Stimulated activated naive CD8-positive, alpha-beta T cell treated with anti-CD3 and anti-CD28 coated beads, Interleukin-15, amount 100 ng/mL, for 72 hours (primary cell): ENCODE measurements around the gene CHI3L1.
"Not testable (repeated sequence)": the region's sequence is repeated elsewhere in the genome, so short reads cannot be mapped to it uniquely, and the experiment has no call there.

Experiments used
- ATAC-seq: fragments of 150-1000 bp; cut with Tn5 transposase; 2 replicates; pipeline ENCODE4 v1.10.0; 2021; ENCODE audit warnings: mild to moderate bottlenecking, moderate library complexity
- DNase-seq, 2 donors: peaks; one replicate each; pipeline ENCODE4 v3.0.0; 2021 to 2022
- H3K27ac Mint-ChIP-seq, 2 donors: one replicate each; pipeline ENCODE4 v1.8.0; 2022; ENCODE audit warnings: mild to moderate bottlenecking in 2 of 2, mixed read lengths in 2 of 2, moderate library complexity in 2 of 2
- H3K27me3 Mint-ChIP-seq: one replicate; pipeline ENCODE4 v1.8.0; 2022; ENCODE audit warnings: mixed read lengths
- H3K4me1 Mint-ChIP-seq: one replicate; pipeline ENCODE4 v1.8.0; 2022; ENCODE audit warnings: mild to moderate bottlenecking, mixed read lengths
- H3K4me3 Mint-ChIP-seq, 2 donors: one replicate each; pipeline ENCODE4 v1.8.0; 2022; ENCODE audit warnings: mild to moderate bottlenecking in 2 of 2, mixed read lengths in 2 of 2, moderate library complexity in 1 of 2
- H3K9me3 Mint-ChIP-seq, 2 donors: one replicate each; pipeline ENCODE4 v1.8.0; 2022; ENCODE audit warnings: mixed read lengths in 2 of 2

CHI3L1 gene

GRCh38 chr1:203186446-203187303 is at the start of gene CHI3L1:
TSS of gene CHI3L1 (minus strand) at chr1:203186704. CDS start at chr1:203186623, 81 bp downstream.
- DNase-seq (no peak), ATAC-seq (no peak)
- Mint-ChIP-seq H3K4me3 (peak within 1 kb of the TSS; percentile 3 to 19), H3K4me1 (peaks cover 8% of the 10 kb centered on the region), H3K27ac (peak within 1 kb of the TSS in 1 of 2 donors; percentile 86), H3K27me3 (peaks cover 7% of the 10 kb centered on the region), H3K9me3 (no peaks in the 10 kb centered on the region)

GRCh38 chr1:203234901-203235300 is 48.4 kb upstream of the CHI3L1 start:
- not testable (repeated sequence) for ATAC-seq, H3K4me1 Mint-ChIP-seq, DNase-seq, H3K27ac Mint-ChIP-seq, H3K4me3 Mint-ChIP-seq
- Mint-ChIP-seq H3K27me3 (peaks cover 33% of the 10 kb centered on the region), H3K9me3 (peaks cover 25 to 38% of the 10 kb centered on the region in 2 donors)

GRCh38 chr1:203229471-203230135 is 43.1 kb upstream of the CHI3L1 start, which contains the start of gene CHIT1:
TSS of gene CHIT1 (minus strand) at chr1:203229673. CDS start at chr1:203229636, 37 bp downstream.
- no peaks in the 10 kb centered on the region for H3K4me1 Mint-ChIP-seq
- DNase-seq (no peak), ATAC-seq (no peak)
- H3K4me3 Mint-ChIP-seq: no peak within 1 kb of the TSS
- peaks cover 28% of the 10 kb centered on the region for H3K27me3 Mint-ChIP-seq
- peaks cover 8 to 11% of the 10 kb centered on the region in 2 donors for H3K9me3 Mint-ChIP-seq
- no peak within 1 kb of the TSS for H3K27ac Mint-ChIP-seq

GRCh38 chr1:203228670-203229069 is 42.2 kb upstream of the CHI3L1 start:
- H3K27me3 Mint-ChIP-seq: peaks cover 22% of the 10 kb centered on the region
- DNase-seq (no peak), ATAC-seq (no peak)
- H3K9me3 Mint-ChIP-seq: peaks cover 2 to 3% of the 10 kb centered on the region in 2 donors
- H3K4me3 Mint-ChIP-seq: no peak overlapping the region
- no peak overlapping the region for H3K27ac Mint-ChIP-seq
- H3K4me1 Mint-ChIP-seq: no peaks in the 10 kb centered on the region

GRCh38 chr1:203227371-203228083 is 41.0 kb upstream of the CHI3L1 start:
- ATAC-seq (no peak), DNase-seq (no peak)
- peaks cover 13% of the 10 kb centered on the region for H3K27me3 Mint-ChIP-seq
- no peak overlapping the region for H3K27ac Mint-ChIP-seq
- no peaks in the 10 kb centered on the region for H3K9me3 Mint-ChIP-seq
- H3K4me1 Mint-ChIP-seq: no peaks in the 10 kb centered on the region
- no peak overlapping the region for H3K4me3 Mint-ChIP-seq

- Mint-ChIP-seq H3K4me3 (no peak overlapping the region), H3K27ac (peak overlapping the region in 1 of 2 donors; percentile 54), H3K4me1 (no peaks in the 10 kb centered on the region), H3K27me3 (peaks cover 13% of the 10 kb centered on the region), H3K9me3 (no peaks in the 10 kb centered on the region)
- no peak for ATAC-seq
- DNase-seq: no peak
Observed at GRCh38 chr1:203225071-203225470, 38.6 kb upstream of the CHI3L1 start.

GRCh38 chr1:203223012-203223775 is 36.7 kb upstream of the CHI3L1 start:
- DNase-seq (no peak), ATAC-seq (no peak)
- Mint-ChIP-seq H3K27ac (no peak overlapping the region), H3K27me3 (peaks cover 11% of the 10 kb centered on the region), H3K9me3 (no peaks in the 10 kb centered on the region), H3K4me1 (no peaks in the 10 kb centered on the region), H3K4me3 (no peak overlapping the region)

GRCh38 chr1:203219934-203220333 is 33.4 kb upstream of the CHI3L1 start:
- Mint-ChIP-seq H3K4me3 (no peak overlapping the region), H3K4me1 (peaks cover 3% of the 10 kb centered on the region), H3K27ac (no peak overlapping the region), H3K9me3 (no peaks in the 10 kb centered on the region), H3K27me3 (peaks cover 27% of the 10 kb centered on the region)
- ATAC-seq (no peak), DNase-seq (no peak)

GRCh38 chr1:203219171-203219570 is 32.7 kb upstream of the CHI3L1 start:
- no peak for ATAC-seq
- no peak overlapping the region for H3K4me3 Mint-ChIP-seq
- H3K9me3 Mint-ChIP-seq: no peaks in the 10 kb centered on the region
- H3K4me1 Mint-ChIP-seq: peaks cover 5% of the 10 kb centered on the region
- DNase-seq: no peak
- no peak overlapping the region for H3K27ac Mint-ChIP-seq
- H3K27me3 Mint-ChIP-seq: peaks cover 27% of the 10 kb centered on the region

GRCh38 chr1:203217668-203218067 is 31.2 kb upstream of the CHI3L1 start:
- H3K4me3 Mint-ChIP-seq: no peak overlapping the region
- DNase-seq (no peak), ATAC-seq (no peak)
- H3K27me3 Mint-ChIP-seq: peaks cover 27% of the 10 kb centered on the region
- no peaks in the 10 kb centered on the region for H3K9me3 Mint-ChIP-seq
- no peak overlapping the region for H3K27ac Mint-ChIP-seq
- H3K4me1 Mint-ChIP-seq: peaks cover 5% of the 10 kb centered on the region

- Mint-ChIP-seq H3K4me3 (no peak overlapping the region), H3K9me3 (no peaks in the 10 kb centered on the region), H3K27ac (no peak overlapping the region), H3K27me3 (peaks cover 27% of the 10 kb centered on the region), H3K4me1 (peaks cover 5% of the 10 kb centered on the region)
- ATAC-seq: no peak
- DNase-seq: no peak
Observed at GRCh38 chr1:203217139-203217655, 30.7 kb upstream of the CHI3L1 start.

- no peaks in the 10 kb centered on the region for H3K9me3 Mint-ChIP-seq
- ATAC-seq (peak; percentile 65), DNase-seq (peak; percentile 49 to 62)
- peaks cover 27% of the 10 kb centered on the region for H3K27me3 Mint-ChIP-seq
- H3K4me1 Mint-ChIP-seq: peaks cover 5% of the 10 kb centered on the region
- peak overlapping the region in 1 of 2 donors; percentile 21 for H3K27ac Mint-ChIP-seq
- no peak overlapping the region for H3K4me3 Mint-ChIP-seq
Observed at GRCh38 chr1:203216274-203217138, 30.0 kb upstream of the CHI3L1 start.

GRCh38 chr1:203215573-203215972 is 29.1 kb upstream of the CHI3L1 start:
- Mint-ChIP-seq H3K27me3 (peaks cover 27% of the 10 kb centered on the region), H3K4me3 (no peak overlapping the region)

GRCh38 chr1:203214871-203215270 is 28.4 kb upstream of the CHI3L1 start:
- DNase-seq (no peak), ATAC-seq (no peak)
- Mint-ChIP-seq H3K4me1 (peaks cover 5% of the 10 kb centered on the region), H3K4me3 (no peak overlapping the region), H3K27ac (peak overlapping the region in 1 of 2 donors; percentile 54), H3K27me3 (peaks cover 27% of the 10 kb centered on the region), H3K9me3 (no peaks in the 10 kb centered on the region)

More at GRCh38 chr1:203215573-203215972, 29.1 kb upstream of the CHI3L1 start:
- DNase-seq (no peak), ATAC-seq (no peak)
- no peak overlapping the region for H3K27ac Mint-ChIP-seq
- H3K9me3 Mint-ChIP-seq: no peaks in the 10 kb centered on the region
- H3K4me1 Mint-ChIP-seq: peaks cover 5% of the 10 kb centered on the region
